ENCODE data around the gene PIK3R1. TPM values are rescaled to one million over a fixed set of nuclear protein-coding genes. Genes with fewer than 3 reads are reported as not detected.

The PIK3R1 gene
- total RNA-seq, 1 experiment from 2014 or later: 11.3 TPM

- Histone ChIP-seq H3K18ac (ENCODE audit: insufficient read length, low read depth, low read length) (no peak overlapping the region), H3K9me3 (ENCODE audit: control insufficient read depth, low read depth, low read length) (no peaks in the 10 kb centered on the region), H3K9ac (ENCODE audit: extremely low read depth, insufficient read length, low read length) (no peak overlapping the region), H2AFZ (ENCODE audit: low read length) (no peak overlapping the region), H3K4me1 (ENCODE audit: insufficient read depth, low read length) (no peaks in the 10 kb centered on the region), H2BK120ac (ENCODE audit: low read depth, low read length, poor library complexity, severe bottlenecking) (no peak overlapping the region), H3K23ac (ENCODE audit: insufficient read length, low read depth, low read length) (no peak overlapping the region), H3K27ac (ENCODE audit: insufficient read length, low read depth, low read length) (no peak overlapping the region), H4K8ac (replicated peaks; ENCODE audit: insufficient read length, low read depth, low read length) (no peak overlapping the region), H4K91ac (ENCODE audit: insufficient read length, low read depth, low read length) (no peak overlapping the region), H3K4me2 (ENCODE audit: insufficient read depth, insufficient read length, low read length) (no peak overlapping the region), H2BK5ac (ENCODE audit: insufficient read length, low read length) (no peak overlapping the region), H2BK12ac (ENCODE audit: insufficient read length, low read depth, low read length) (no peak overlapping the region), H3K79me2 (ENCODE audit: insufficient read depth, low read length) (no peaks in the 10 kb centered on the region), H3K4ac (ENCODE audit: low read depth, low read length) (no peak overlapping the region), H3K56ac (ENCODE audit: insufficient read length, low read depth, low read length) (no peak overlapping the region), H4K20me1 (ENCODE audit: control insufficient read depth, insufficient read depth, insufficient read length) (no peaks in the 10 kb centered on the region), H2BK20ac (ENCODE audit: low read depth, low read length, poor library complexity, severe bottlenecking) (no peak overlapping the region), H2AK5ac (ENCODE audit: insufficient read length, low read length) (no peak overlapping the region), H3K14ac (ENCODE audit: insufficient read depth, low read length) (no peak overlapping the region), H3K23me2 (ENCODE audit: insufficient read length, low read depth, low read length, poor library complexity, severe bottlenecking) (no peaks in the 10 kb centered on the region), H3K79me1 (ENCODE audit: insufficient read depth, low read depth, low read length, poor library complexity, severe bottlenecking) (no peaks in the 10 kb centered on the region), H3T11ph (ENCODE audit: low read length) (no peak overlapping the region), H4K5ac (ENCODE audit: insufficient read length, low read depth, low read length) (no peak overlapping the region), H2BK15ac (ENCODE audit: low read depth, low read length) (no peak overlapping the region), H3K27me3 (ENCODE audit: insufficient read depth, low read length) (no peaks in the 10 kb centered on the region)
- Mint-ChIP-seq H3K36me3 (ENCODE audit: insufficient read depth in 1 of 3, low read depth in 3 of 3) (0 out of 7 replicates have a peak, but pooled peaks cover 0 to 2% (median 0%) of the 10 kb centered on the region in 3 experiments), H3K9me3 (no peaks in the 10 kb centered on the region; a peak in 1 of 5 replicates), H3K4me3 (no peak overlapping the region), H3K27ac (no peak overlapping the region), H3K27me3 (ENCODE audit: low read depth) (no peaks in the 10 kb centered on the region; the same call in 1 of the 2 replicates), H3K4me1 (no peaks in the 10 kb centered on the region)
- no CpG with 5 or more reads among the region's 2 CpGs for WGBS (ENCODE audit: extremely low coverage, insufficient read length, low lambda C conversion rate)
- TF ChIP-seq, protein P1, sequence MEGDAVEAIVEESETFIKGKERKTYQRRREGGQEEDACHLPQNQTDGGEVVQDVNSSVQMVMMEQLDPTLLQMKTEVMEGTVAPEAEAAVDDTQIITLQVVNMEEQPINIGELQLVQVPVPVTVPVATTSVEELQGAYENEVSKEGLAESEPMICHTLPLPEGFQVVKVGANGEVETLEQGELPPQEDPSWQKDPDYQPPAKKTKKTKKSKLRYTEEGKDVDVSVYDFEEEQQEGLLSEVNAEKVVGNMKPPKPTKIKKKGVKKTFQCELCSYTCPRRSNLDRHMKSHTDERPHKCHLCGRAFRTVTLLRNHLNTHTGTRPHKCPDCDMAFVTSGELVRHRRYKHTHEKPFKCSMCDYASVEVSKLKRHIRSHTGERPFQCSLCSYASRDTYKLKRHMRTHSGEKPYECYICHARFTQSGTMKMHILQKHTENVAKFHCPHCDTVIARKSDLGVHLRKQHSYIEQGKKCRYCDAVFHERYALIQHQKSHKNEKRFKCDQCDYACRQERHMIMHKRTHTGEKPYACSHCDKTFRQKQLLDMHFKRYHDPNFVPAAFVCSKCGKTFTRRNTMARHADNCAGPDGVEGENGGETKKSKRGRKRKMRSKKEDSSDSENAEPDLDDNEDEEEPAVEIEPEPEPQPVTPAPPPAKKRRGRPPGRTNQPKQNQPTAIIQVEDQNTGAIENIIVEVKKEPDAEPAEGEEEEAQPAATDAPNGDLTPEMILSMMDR (conservative IDR thresholded peaks at IDR 0.05): no peak
- DNase-seq: no peak
Measured at GRCh38 chr5:68333649-68334552, 118.3 kb downstream of the PIK3R1 start.

Data from H9 (cell line).